Duodenal mucosa (tissue), 2 donors: ENCODE measurements around the gene PKLR.
"Not testable (repeated sequence)": the region's sequence is repeated elsewhere in the genome, so short reads cannot be mapped to it uniquely, and the experiment has no call there.

ENCODE experiments used
- H3K27ac ChIP-seq: one replicate; pipeline ENCODE4 v1.7.0; 2013; ENCODE audit warnings: low read depth, low read length
- H3K27me3 ChIP-seq, 2 donors: one replicate each; pipeline ENCODE4 v1.7.0; 2013; ENCODE audit warnings: low read length in 2 of 2, control low read depth in 1 of 2; ENCODE audit not compliant: insufficient read depth in 2 of 2, control insufficient read depth in 1 of 2
- H3K36me3 ChIP-seq, 2 donors: one replicate each; pipeline ENCODE4 v1.7.0; 2013; ENCODE audit warnings: low read length in 2 of 2, control low read depth in 1 of 2; ENCODE audit not compliant: insufficient read depth in 2 of 2, control insufficient read depth in 1 of 2
- H3K4me1 ChIP-seq, 2 donors: one replicate each; pipeline ENCODE4 v1.7.0; 2013; ENCODE audit warnings: low read length in 2 of 2, control low read depth in 1 of 2; ENCODE audit not compliant: insufficient read depth in 2 of 2, control insufficient read depth in 1 of 2
- H3K4me3 ChIP-seq, 2 donors: one replicate each; pipeline ENCODE4 v1.7.0; 2013; ENCODE audit warnings: low read length in 2 of 2, low read depth in 1 of 2
- H3K9ac ChIP-seq, 2 donors: one replicate each; pipeline ENCODE4 v1.7.0; 2013; ENCODE audit warnings: low read length in 2 of 2, low read depth in 1 of 2
- H3K9me3 ChIP-seq, 2 donors: one replicate each; pipeline ENCODE4 v1.7.0; 2013; ENCODE audit warnings: low read length in 2 of 2, control low read depth in 1 of 2; ENCODE audit not compliant: control insufficient read depth in 1 of 2

PKLR gene

DNA sequence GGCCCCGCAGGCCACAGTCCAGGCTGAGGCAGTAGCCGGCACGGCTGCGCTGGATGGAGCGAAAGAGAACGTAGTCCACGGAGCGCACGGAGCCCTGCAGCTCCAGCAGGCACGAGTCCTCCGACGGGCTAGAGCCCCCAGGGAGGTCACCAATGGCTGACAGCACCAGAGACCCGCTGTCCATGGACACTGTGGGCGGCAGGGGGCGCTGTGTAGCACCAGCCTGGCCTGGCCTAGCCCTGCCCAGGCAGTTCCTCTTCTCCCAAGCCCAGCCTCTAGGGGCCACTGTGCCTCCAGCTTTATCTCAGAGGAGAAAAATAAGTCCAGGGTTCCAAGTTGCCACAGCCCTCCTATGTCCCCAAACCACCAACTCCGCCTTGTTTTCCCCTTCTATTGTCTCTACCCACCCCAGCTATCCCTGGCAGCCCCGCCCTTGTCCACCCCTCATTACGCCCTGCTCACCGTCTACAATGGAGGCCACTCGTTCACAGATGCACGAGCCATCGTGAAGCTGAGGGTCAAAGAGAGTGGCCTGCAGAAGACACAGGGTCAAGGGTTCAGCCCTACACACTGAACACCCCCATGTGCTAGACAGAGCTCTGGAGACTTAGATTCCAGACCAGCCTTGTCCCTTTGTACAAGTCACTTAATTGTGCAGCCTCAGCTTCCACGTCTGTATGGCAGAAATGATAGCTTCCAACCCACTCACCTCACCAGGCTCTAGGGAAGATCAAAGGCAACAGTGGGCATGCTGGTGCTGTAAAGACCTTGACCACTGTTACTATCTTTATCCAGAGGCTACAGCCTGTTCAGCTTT lies 50.4 kb downstream of the PKLR start:
- H3K4me3 ChIP-seq, result peak overlapping the region; percentile 43 to 61
- H3K27ac ChIP-seq, result no peak overlapping the region
- H3K9me3 ChIP-seq, result no peaks in the 10 kb centered on the region
- H3K36me3 ChIP-seq, result peaks cover 0 to 7% of the 10 kb centered on the region in 2 donors
- H3K9ac ChIP-seq, result peak overlapping the region; percentile 65 to 66
- H3K27me3 ChIP-seq, result no peaks in the 10 kb centered on the region
- peaks cover 19 to 22% of the 10 kb centered on the region in 2 donors for H3K4me1 ChIP-seq

DNA sequence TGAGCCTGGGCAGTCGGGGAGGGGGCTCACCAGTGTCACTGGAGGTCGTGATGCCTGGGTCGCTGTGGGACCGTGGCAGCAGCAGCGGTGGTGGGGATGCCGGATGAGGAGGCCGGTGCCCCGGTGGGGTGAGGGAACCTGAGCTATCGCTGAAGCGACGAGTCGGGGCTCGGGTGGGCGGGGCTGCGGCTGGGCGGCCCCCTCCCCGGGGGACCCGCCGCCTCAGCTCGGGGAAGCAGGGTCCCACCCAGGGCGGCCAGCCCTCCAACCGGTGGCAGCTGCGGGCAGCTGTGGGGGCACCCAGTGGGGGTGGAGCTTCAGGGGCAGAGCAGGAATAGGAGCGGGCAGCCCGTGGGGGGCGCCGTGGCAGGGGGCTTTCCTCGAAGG lies 51.0 kb downstream of the PKLR start:
- Histone ChIP-seq H3K27ac (no peak overlapping the region), H3K27me3 (no peaks in the 10 kb centered on the region), H3K9me3 (no peaks in the 10 kb centered on the region), H3K4me3 (peak overlapping the region; percentile 43 to 61), H3K4me1 (peaks cover 16 to 26% of the 10 kb centered on the region in 2 donors), H3K36me3 (peaks cover 0 to 7% of the 10 kb centered on the region in 2 donors), H3K9ac (peak overlapping the region; percentile 65 to 66)

DNA sequence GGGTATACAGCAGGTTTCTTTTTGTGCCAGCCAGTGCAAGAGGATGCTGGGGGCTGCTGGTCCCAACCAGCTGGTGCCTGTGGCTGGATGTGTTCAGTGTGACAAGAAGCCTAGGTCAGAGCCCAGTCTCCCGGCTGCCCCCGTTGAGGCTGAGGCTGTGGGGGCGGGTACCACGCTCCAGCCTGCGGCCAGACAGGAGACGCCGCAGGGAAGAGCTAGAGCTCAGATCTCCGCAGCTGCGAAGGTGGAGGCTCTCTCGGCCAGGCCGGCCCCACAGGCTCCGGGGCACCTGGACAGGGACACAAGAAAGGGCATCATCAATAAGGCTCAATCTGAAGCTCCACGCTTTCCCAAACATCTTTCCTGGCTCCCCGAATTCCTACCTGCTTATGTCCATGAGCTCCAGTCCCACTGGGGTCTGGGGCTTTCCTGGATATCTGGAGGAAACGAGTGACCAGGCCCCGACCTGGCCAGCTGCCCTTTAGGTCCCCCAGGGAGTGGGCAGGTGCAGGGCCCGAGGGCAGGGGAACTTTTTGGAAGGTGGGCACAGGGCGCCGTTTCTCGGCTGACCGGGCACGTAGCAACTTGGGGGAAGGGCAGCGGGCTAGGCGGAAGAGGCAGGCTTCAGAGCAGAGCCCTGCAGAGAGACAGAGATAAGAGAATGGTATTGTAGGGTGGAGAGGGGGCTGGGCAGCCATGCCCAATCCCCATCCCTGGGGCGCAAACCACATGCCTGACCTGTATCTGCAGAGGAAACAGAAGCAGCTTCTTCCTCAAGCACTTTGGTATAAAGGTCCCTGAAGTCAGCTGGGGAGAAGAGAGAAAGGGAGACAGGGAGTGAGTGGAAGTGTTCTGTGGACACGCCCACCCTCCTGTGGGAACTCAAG lies 53.3 kb downstream of the PKLR start:
- Histone ChIP-seq H3K27me3 (no peaks in the 10 kb centered on the region), H3K9ac (no peak overlapping the region), H3K27ac (no peak overlapping the region), H3K9me3 (no peaks in the 10 kb centered on the region), H3K36me3 (peaks cover 0 to 7% of the 10 kb centered on the region in 2 donors), H3K4me3 (no peak overlapping the region), H3K4me1 (peaks cover 4 to 28% of the 10 kb centered on the region in 2 donors)

DNA sequence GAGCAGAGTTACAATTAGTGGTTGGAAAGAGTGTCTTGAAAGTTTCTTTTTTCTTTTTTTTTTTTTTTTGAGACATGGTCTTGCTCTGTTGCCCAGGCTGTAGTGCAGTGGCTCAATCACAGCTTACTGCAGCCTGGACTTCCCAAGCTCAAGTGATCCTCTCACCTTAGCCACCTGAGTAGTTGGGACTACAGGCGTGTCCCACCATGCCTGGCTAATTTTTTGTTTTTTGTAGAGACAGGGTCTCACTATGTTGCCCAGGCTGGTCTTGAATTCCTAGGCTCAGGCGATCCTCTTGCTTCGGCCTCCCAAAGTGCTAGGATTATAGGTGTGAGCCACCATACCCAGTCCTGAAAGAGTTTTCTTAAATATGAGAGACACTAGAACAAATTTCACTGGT lies 54.4 kb downstream of the PKLR start:
- not testable (repeated sequence) for H3K9me3 ChIP-seq, H3K9ac ChIP-seq, H3K27me3 ChIP-seq, H3K4me3 ChIP-seq, H3K27ac ChIP-seq, H3K36me3 ChIP-seq
- peaks cover 6 to 30% of the 10 kb centered on the region in 2 donors for H3K4me1 ChIP-seq

DNA sequence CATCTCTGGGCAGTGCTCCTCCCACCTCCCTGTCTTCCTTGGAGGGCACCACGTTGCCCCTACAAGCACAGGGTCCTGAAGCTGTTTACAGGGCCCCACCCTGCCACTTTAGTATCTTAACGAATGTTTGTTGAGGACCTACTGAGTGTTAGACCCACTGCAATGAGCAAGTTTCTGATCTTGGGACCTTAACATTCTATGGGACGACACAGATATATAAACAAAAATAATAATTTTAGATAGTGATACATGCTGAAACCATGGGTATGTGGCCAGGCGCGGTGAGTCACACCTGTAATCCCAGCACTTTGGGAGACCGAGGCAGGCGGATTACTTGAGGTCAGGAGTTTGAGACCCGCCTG lies 56.1 kb downstream of the PKLR start:
- peak overlapping the region; percentile 16 for H3K27ac ChIP-seq
- H3K9ac ChIP-seq, result peak overlapping the region; percentile 51 to 66
- no peaks in the 10 kb centered on the region for H3K9me3 ChIP-seq
- H3K27me3 ChIP-seq, result no peaks in the 10 kb centered on the region
- H3K4me1 ChIP-seq, result peaks cover 9 to 36% of the 10 kb centered on the region in 2 donors
- H3K4me3 ChIP-seq, result peak overlapping the region; percentile 68 to 86
- peaks cover 0 to 7% of the 10 kb centered on the region in 2 donors for H3K36me3 ChIP-seq

DNA sequence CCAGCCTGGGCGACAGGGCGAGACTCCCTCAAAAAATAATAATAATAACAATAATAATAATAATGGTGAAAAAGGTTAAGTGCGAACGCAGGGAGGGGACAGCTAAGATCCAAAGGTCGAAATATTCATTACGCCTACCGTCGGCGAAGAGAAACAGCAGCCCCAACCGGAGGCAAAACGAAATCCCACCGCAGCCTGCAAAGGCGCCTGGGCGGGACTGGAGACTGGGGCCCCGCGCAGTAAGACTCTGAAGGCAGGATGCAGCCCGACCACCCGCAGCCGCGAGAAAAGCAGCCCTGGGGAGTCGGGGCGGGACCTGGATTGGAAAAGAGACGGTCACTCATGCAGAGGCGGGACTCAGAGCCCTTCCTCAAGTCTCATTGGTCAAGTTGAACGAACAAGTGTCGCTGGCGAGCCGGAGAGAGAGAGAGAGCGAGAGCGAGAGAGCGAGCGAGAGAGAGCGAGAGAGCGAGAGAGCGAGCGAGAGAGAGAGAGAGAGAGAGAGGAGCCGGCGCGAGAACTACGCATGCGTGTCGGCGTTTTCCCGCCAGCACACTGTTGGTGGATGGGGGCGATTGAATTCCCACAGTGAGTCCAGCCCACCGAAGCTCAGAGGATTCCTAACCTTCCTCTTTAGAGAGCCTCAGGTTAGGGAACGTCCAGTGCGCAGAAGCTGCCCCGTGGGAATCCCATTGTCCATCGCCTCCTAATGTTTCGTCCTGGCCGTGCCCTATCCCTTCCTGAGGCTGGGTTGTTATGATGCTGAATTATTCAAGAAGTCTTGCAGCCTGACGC lies 56.7 kb downstream of the PKLR start:
- Histone ChIP-seq H3K36me3 (peaks cover 0 to 7% of the 10 kb centered on the region in 2 donors), H3K9me3 (no peaks in the 10 kb centered on the region), H3K4me3 (peak overlapping the region; percentile 68 to 86), H3K27me3 (no peaks in the 10 kb centered on the region), H3K27ac (peak overlapping the region; percentile 86), H3K9ac (peak overlapping the region; percentile 51 to 66), H3K4me1 (peaks cover 9 to 36% of the 10 kb centered on the region in 2 donors)

DNA sequence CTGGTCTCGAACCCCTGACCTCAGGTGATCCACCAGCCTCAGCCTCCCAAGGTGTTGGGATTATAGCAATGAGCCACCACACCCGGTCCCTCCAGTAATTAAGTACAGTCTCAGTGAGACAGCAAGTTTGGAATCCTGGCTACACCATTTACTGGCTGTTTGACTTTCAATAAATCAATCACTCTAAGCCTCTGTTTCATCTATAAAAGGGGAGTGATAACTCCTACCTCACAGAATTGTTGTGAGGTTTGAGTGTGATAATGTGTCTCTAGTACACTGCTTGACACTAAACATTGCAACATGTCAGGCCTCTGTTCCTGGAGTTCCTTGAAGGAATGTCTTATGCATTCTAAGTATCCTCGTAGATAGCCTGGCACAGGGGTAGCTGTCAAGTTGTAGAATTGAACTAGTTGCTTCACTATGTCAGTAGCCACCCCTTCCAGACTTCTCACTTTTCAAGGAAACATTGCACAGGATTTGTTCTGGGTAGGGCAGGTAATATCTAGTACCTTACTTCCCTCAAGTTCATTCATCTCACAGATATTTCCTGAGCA lies 58.4 kb downstream of the PKLR start:
- Histone ChIP-seq H3K9me3 (no peaks in the 10 kb centered on the region), H3K4me3 (peak overlapping the region in 1 of 2 donors; percentile 86), H3K36me3 (peaks cover 0 to 12% of the 10 kb centered on the region in 2 donors), H3K27me3 (no peaks in the 10 kb centered on the region), H3K4me1 (peaks cover 9 to 36% of the 10 kb centered on the region in 2 donors), H3K9ac (peak overlapping the region in 1 of 2 donors; percentile 66), H3K27ac (no peak overlapping the region)

DNA sequence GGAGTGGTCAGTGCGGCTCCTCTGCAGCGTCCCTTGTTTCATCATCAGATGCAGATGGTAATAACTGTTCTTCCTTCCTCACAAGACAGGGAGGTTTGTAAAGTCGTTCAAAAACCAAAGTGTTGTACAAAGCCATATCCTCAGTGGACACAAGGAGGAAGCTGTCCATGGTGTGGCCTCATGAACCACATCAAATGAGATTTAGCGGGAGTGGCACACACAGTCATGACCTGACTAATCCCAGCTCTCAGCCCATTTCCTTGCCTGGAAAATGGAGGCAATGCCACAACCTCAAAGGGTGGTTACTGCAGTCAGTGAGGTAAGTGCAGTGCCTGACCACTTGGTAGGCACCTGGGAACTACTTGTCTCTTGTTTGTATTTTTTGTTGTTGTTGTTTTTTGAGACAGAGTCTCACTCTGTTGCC lies 59.4 kb downstream of the PKLR start:
- peaks cover 9 to 36% of the 10 kb centered on the region in 2 donors for H3K4me1 ChIP-seq
- no peaks in the 10 kb centered on the region for H3K9me3 ChIP-seq
- no peaks in the 10 kb centered on the region for H3K27me3 ChIP-seq
- peaks cover 0 to 13% of the 10 kb centered on the region in 2 donors for H3K36me3 ChIP-seq
- H3K4me3 ChIP-seq, result no peak overlapping the region
- H3K9ac ChIP-seq, result no peak overlapping the region
- H3K27ac ChIP-seq, result no peak overlapping the region

DNA sequence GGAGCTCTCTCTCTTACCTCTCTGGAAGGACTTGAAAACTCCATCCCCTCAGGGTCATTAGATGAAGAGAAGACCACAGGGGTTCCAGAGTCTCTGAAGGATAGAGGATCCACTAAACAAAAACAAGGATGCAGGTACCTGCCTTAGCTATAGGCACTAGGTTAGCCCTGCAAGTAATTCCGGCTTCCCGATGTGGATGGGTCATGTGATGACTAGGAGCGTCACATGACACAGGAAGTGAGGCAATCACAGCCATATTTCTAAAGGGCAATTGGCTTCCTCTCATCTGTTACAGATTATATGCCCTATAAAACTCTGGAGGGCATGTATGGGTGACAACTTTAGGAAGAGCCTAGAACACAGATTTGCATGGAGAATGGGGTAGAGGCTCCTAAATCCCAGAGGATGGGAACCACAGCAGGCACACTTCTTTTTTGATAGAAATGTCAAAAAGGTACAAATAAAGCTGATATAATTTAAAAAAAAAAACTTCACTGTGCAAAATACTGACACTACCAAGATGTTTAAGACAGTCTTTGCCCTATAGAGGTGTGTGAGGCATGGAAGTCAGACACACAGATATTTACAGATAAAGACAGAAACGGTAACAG lies 60.1 kb downstream of the PKLR start:
- Histone ChIP-seq H3K27me3 (no peaks in the 10 kb centered on the region), H3K36me3 (peaks cover 0 to 19% of the 10 kb centered on the region in 2 donors), H3K4me1 (peaks cover 9 to 36% of the 10 kb centered on the region in 2 donors), H3K4me3 (peak overlapping the region; percentile 55 to 60), H3K27ac (no peak overlapping the region), H3K9me3 (no peaks in the 10 kb centered on the region), H3K9ac (no peak overlapping the region)
